Suprapubic skin (tissue), 4 donors: ENCODE measurements around the gene KLHL30. TPM values are rescaled to one million over a fixed set of nuclear protein-coding genes. Genes with fewer than 3 reads are reported as not detected.

Source experiments
- DNase-seq, 2 donors: peaks; one replicate each; pipeline ENCODE4 v3.0.0-alpha.2; 2019; ENCODE audit warnings: low spot score in 2 of 2
- H3K27ac ChIP-seq: fragments of 200-600 bp; sonication (generic); one replicate; pipeline ENCODE4 v1.5.1; 2019
- H3K27me3 ChIP-seq: fragments of 200-600 bp; sonication (generic); one replicate; pipeline ENCODE4 v1.5.1; 2019
- H3K36me3 ChIP-seq: fragments of 200-600 bp; sonication (generic); one replicate; pipeline ENCODE4 v1.5.1; 2019
- H3K4me1 ChIP-seq: fragments of 200-600 bp; sonication (generic); one replicate; pipeline ENCODE4 v1.5.1; 2019
- H3K4me3 ChIP-seq: fragments of 200-600 bp; sonication (generic); one replicate; pipeline ENCODE4 v1.5.1; 2019; ENCODE audit warnings: mild to moderate bottlenecking
- H3K9me3 ChIP-seq: fragments of 200-600 bp; sonication (generic); one replicate; pipeline ENCODE4 v1.5.1; 2019
- CTCF ChIP-seq, 2 donors: fragments of 200-600 bp in 1 of 2; fragments of 450-650 bp in 1 of 2; sonication (generic) in 1 of 2; IDR thresholded peaks; one replicate each; pipeline ENCODE4 v1.5.1; 2016 to 2019; ENCODE audit warnings: antibody characterized with exemption in 2 of 2, mild to moderate bottlenecking in 1 of 2, moderate library complexity in 1 of 2
- EP300 ChIP-seq: sonication (generic); formaldehyde crosslinking; IDR thresholded peaks from one replicate; pipeline ENCODE4 v1.6.1; 2017; ENCODE audit warnings: antibody characterized with exemption
- POLR2A ChIP-seq, 2 donors: fragments of 450-650 bp; IDR thresholded peaks; one replicate each; pipeline ENCODE4 v1.6.1; 2017; ENCODE audit warnings: antibody characterized with exemption in 2 of 2, mild to moderate bottlenecking in 2 of 2, moderate library complexity in 2 of 2
- POLR2AphosphoS5 ChIP-seq, 3 donors: sonication (generic); formaldehyde crosslinking; IDR thresholded peaks; one replicate each; pipeline ENCODE4 v1.6.1; 2017; ENCODE audit warnings: antibody characterized with exemption in 3 of 3
- WGBS: methylation state at CpG from one replicate; pipeline ENCODE4 v1.1.5; 2018; 5-methylcytosine and 5-hydroxymethylcytosine counted together
- total RNA-seq, 4 donors: library from RNA; depleted of rRNA; stranded (reverse); fragments of >200 nt; gene quantifications; one replicate each; pipeline ENCODE4 v1.1.0, GENCODE V29; 2016

Gene KLHL30
- total RNA-seq, 4 donors from 2014 or later: 0.13 to 0.23 TPM; not detected in 2

- TF ChIP-seq CTCF (IDR thresholded peaks at IDR 0.05) (no peak), EP300 (no peak), POLR2A (IDR thresholded peaks at IDR 0.05) (no peak), POLR2AphosphoS5 (IDR thresholded peaks at IDR 0.05) (no peak)
- Histone ChIP-seq H3K27ac (no peak overlapping the region), H3K36me3 (no peaks in the 10 kb centered on the region), H3K27me3 (peaks cover 4% of the 10 kb centered on the region), H3K4me1 (peaks cover 11% of the 10 kb centered on the region), H3K9me3 (no peaks in the 10 kb centered on the region), H3K4me3 (no peak overlapping the region)
- DNase-seq: peak; percentile 51 to 76
- WGBS: 86% methylated on average over 8 of the region's 30 CpGs
Measured at GRCh38 chr2:238101891-238102841, 36.3 kb upstream of the KLHL30 start.

GRCh38 chr2:238102865-238103264, 35.6 kb upstream of the KLHL30 start:
- 80% methylated on average over 10 of the region's 10 CpGs for WGBS
- no peak overlapping the region for H3K27ac ChIP-seq
- H3K9me3 ChIP-seq: no peaks in the 10 kb centered on the region
- no peaks in the 10 kb centered on the region for H3K36me3 ChIP-seq
- H3K4me1 ChIP-seq: peaks cover 11% of the 10 kb centered on the region
- no peak for TF ChIP-seq EP300
- no peak for TF ChIP-seq CTCF (IDR thresholded peaks at IDR 0.05)
- no peak for TF ChIP-seq POLR2A (IDR thresholded peaks at IDR 0.05)
- TF ChIP-seq POLR2AphosphoS5 (IDR thresholded peaks at IDR 0.05): no peak
- DNase-seq: peak in 1 of 2 donors; percentile 29
- peaks cover 4% of the 10 kb centered on the region for H3K27me3 ChIP-seq
- H3K4me3 ChIP-seq: no peak overlapping the region

- no peaks in the 10 kb centered on the region for H3K36me3 ChIP-seq
- peaks cover 4% of the 10 kb centered on the region for H3K27me3 ChIP-seq
- peak; percentile 45 to 62 for DNase-seq
- peaks cover 9% of the 10 kb centered on the region for H3K4me1 ChIP-seq
- WGBS: 91% methylated on average over 6 of the region's 18 CpGs
- no peak overlapping the region for H3K4me3 ChIP-seq
- TF ChIP-seq EP300 (no peak), POLR2AphosphoS5 (IDR thresholded peaks at IDR 0.05) (no peak), POLR2A (IDR thresholded peaks at IDR 0.05) (no peak), CTCF (IDR thresholded peaks at IDR 0.05) (no peak)
- no peak overlapping the region for H3K27ac ChIP-seq
- H3K9me3 ChIP-seq: no peaks in the 10 kb centered on the region
Measured at GRCh38 chr2:238103465-238104225, 34.8 kb upstream of the KLHL30 start.

GRCh38 chr2:238104226-238104690, 34.2 kb upstream of the KLHL30 start:
- Histone ChIP-seq H3K4me1 (peaks cover 3% of the 10 kb centered on the region), H3K27me3 (peaks cover 4% of the 10 kb centered on the region)
- 83% methylated on average over 8 of the region's 14 CpGs for WGBS

More at GRCh38 chr2:238104226-238104690, 34.2 kb upstream of the KLHL30 start:
- Histone ChIP-seq H3K4me3 (no peak overlapping the region), H3K36me3 (no peaks in the 10 kb centered on the region), H3K27ac (no peak overlapping the region), H3K9me3 (no peaks in the 10 kb centered on the region)
- DNase-seq: peak in 1 of 2 donors; percentile 74
- no peak for TF ChIP-seq EP300
- no peak for TF ChIP-seq POLR2AphosphoS5 (IDR thresholded peaks at IDR 0.05)
- no peak for TF ChIP-seq CTCF (IDR thresholded peaks at IDR 0.05)
- TF ChIP-seq POLR2A (IDR thresholded peaks at IDR 0.05): no peak
